Measurements from ENCODE around the gene AARS2.

AARS2 gene

DNA sequence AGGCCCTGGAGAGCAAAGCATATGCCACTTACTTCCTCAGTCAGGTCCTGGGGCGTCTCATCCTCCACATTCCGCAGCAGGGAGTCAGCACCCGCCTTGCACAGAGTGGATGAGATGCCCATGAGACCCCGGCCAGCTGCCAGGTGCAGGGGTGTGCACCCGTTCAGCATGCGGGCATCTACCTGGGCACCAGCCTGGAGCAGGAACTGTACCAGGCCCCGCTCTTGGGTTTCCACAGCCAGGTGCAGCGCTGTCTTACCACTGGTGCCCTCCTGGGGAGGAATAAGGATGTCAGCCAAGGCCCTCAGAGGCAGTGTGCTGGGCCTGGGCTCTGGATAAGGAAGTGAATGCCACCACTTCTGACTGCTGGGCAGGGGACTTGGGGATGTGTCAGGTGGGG, 53.1 kb downstream of the AARS2 start:
- no peak for DNase-seq

DNA sequence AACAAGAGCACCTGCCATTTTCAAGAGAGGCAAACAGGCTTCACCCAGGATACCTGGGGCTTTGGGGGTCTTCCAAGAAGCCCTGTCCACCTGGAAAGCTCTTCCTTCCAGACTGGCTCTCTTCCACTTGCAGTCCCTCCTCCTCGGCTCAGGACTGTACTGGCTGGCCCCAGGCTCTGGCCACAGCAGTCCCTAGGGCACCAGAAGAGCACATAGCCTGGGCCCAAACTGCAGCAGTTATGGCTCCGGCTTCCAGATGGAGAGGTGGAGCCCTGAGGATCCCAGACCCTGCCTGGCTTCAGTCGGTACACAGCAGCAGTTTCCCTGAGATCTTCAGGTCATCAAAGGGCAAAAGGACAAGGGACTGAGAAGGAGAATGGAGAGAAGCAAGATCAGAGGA, 54.2 kb downstream of the AARS2 start:
- no peak for DNase-seq

DNA sequence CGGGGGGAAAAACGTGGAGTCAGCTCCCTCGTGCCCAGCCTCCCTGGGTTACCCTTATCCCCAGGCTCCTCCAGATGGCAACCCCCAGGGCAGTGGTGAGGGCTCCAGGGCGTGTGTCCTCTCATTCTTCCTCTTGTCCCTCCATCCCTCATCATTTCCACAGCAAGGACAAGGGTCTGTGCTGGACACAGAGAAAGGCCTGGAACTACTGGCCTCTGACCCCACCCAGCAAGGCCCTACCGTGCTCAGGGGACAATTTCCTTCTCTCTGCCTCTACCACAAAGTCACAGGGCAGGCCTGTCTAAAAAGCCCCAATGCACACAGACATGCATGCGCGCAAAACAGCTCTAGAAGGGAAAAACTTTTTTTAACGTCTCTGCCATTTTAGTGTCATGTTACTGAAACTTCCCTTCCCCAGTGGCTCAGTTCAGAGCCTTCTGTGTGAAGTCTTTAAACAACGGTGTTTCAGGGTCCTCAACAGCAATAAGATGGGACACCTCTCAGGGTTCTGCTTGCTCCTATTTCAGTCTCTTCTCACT, 54.8 kb downstream of the AARS2 start:
- DNase-seq: no peak

DNA sequence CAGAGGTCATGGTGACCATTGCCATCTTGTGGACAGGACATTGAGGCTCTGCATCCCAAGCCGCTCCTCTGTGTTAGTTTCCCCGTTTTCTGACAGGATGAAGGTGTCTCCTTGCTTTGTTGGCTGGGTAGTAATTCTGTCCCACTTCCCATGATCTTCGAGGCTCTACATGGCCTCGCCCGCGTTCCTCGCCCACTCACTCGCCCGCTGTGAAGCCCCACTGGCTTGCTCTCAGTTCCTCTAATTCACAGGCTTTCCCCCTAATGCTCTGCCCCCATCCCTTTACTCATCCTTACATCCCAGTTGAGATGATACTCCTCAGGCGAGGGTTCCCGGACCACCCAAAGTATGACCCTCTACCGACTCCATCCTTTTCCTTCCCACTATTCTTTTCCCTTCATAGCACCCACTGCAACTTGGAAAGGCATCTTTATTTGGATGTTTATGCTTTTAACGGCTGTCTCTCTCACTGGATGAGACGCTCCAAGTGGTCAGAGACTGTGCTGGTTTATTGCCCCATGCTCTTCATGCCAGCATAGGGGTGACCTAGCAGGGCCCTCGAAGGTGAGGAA, 55.3 kb downstream of the AARS2 start:
- no peak for DNase-seq

DNA sequence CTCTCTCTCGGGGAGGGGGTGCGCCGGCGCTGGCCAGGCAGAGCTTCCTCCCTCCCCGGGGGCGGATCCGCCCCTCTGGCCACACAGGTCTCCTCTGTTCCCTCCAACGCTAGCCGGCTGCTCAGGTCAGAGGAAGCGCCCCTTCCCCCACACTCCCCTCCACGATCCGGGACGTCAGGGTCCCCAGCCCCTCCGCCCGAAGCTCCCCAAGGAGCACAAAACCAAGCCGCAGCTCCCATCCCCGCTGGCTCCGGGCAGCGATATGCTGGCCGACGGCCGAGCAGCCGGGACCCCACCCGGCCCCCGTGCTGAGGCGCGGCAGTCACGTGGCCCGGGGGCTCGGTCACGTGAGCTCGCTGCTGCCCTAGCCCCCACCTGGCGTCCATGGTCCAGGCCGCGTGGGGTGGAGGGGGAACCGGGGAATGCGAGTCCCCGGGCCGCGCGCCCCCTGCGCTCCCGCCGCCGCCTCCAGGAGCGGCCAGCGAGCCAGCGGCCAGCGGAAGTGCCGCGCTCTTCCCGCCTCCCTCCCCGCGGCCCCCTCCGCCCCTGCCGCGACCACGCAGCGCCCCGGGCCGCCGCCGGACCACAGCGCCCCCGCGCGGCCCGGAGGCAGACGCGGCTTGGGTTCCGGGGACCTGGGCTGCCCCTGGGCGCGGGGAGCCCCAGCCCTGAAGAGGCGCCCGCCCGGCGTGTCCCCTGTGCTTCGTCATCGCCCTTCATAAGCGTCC, 56.0 kb downstream of the AARS2 start, which contains the start of gene SLC35B2:
SLC35B2 (minus strand) TSS at position 504 of the 728 bp plus-strand sequence; CDS start at position 386, 118 bp downstream.
- peak; percentile 73 for DNase-seq

DNA sequence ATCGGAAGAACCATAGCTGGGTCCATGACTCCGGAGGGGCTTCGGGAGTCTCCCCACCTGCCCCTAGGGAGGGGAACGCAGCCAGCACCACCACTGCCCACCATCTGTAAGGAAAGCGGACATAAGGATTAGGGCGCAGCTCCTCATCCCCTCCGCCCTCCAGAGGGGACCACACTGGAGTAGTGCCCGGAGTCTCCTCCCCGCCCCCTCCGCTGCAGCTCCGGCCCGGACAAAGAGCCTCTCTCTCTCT, 56.4 kb downstream of the AARS2 start:
- no peak for DNase-seq

DNA sequence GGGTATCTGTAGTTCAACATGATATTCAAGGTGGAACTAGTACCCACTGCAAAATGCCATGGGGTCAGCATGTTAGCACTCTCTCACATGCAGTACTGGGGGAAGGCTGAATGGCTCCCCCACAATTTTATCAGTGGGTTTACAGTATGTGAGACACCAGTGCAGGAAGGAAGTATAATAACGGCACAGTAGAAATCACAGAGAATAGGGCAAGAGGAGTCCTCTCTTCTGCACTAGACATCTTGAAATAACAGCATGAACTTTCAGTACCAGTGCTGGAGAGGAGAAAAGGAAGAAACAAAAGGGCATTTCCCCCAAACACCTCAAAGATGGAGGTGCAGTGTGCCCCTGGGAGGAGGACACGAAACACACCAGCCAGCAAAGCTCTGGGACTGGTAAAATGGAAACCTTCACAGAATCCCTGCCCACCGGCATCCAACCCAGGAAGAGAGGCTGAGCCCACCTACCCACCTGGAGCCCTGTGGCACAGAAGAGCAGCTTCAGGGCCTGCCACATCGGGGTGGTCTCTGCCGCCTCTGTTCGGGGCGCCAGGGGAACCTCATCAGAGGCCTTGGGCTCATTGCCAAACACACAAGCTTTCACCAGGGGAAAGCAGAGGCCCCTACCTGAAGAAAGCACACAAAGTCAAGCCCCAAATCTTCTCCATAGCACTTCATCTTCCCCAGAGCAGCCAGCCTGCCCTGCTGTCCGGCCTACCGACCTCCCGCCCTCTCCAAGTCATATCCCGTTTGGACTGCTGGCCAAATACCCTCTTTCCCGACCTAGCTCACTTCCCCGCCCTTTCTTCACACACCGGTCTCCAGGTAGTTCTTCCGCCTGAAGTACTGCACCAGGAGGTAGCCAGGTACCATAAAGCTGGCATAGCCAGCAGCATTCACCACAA, 57.0 kb downstream of the AARS2 start:
- peak; percentile 50 for DNase-seq

DNA sequence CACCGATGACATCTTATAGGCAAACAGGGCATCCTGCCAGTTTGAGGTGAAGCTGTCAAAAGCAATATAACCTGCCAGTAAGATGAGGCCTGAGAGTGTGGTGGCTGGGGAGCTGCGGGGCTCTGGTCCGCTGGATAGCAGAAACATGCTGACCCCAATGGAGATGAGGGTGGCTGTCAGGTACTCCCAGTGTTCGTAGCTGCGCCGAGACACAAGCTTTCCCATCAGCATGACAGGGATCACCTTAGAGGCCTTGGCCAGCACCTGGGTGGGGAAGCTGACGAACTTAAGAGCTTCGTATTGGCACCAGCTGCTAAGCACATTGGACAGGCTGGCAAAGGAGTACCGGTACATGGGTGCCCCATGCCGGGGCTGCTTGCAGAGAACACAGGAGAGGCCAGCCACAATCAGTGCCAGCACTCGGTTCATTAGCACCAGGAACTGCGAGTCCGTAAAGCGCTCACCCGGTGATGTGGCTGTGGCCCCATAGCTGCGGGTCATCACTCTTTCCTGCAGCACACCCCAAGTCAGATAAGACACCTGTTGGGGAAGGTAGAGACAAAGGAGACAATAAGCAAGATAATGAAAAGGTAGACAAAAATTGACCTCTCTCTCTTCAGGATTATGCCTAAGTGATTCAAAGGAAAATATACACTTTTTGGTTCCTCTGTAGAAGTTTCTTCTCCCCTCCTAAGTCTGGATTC, 57.9 kb downstream of the AARS2 start:
- DNase-seq: peak; percentile 40

DNA sequence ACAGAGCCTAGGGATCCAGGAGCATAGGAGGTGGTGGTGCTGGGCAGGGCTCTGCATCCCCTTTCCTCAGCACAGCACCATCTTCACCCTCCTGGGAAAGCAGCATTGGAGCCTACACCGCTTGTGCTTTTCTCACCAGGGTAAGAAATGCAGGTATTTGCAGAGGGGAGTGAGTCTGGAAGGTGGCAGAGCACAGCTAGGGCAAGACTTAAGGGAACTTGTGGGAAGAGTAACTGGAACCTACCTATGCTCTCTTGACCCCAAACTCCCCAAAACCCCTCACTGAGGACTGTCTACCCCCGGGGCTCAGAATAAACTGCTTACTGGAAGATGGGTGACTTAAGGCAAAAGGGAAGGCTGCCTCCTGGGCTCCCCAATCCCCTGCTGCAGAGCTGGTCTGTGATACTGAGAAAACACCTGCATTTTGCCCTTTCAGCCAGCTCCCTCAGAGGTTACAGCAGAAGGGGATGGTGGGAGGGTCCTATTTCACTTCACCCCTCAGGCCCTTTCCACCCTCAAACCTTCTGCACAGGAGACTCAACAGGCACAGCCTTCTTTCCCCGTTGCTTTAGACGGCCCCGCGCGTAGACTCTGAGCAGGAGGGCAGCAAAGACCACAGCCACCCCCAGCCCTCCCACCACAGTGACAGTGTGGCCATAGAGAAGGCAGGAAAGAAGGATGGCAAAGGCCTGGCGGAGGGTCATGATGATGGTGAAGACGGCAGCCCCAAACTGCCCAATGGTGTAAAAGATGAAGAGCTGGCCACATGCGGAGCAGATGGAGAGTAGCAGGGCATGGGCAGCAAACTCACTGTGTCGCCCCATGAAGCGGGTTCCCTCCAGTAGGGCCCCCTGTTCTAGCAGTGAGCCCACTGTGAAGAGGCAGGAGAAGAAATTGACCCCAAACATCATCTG, 58.7 kb downstream of the AARS2 start:
- no peak for DNase-seq

DNA sequence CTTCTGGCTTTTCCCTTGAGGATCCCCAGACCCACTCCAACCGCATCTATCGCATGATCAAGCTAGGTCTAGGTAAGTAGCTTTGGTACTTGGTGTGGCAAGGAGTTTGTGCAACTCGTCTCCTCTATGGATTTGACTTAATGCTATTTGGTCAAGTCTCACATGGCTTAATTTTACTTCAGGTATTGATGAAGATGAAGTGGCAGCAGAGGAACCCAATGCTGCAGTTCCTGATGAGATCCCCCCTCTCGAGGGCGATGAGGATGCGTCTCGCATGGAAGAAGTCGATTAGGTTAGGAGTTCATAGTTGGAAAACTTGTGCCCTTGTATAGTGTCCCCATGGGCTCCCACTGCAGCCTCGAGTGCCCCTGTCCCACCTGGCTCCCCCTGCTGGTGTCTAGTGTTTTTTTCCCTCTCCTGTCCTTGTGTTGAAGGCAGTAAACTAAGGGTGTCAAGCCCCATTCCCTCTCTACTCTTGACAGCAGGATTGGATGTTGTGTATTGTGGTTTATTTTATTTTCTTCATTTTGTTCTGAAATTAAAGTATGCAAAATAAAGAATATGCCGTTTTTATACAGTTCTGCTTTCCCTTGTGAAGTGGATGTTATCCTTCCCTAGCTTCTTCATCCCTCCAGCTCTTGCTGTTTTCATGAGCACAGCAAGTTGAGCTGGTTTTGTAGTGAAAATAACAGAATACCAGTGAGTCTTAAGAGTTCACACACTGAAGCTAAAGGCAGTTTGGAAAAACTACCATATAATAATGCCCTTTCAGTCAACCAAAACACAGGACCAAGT, 59.6 kb downstream of the AARS2 start:
- peak; percentile 82 for DNase-seq

DNA sequence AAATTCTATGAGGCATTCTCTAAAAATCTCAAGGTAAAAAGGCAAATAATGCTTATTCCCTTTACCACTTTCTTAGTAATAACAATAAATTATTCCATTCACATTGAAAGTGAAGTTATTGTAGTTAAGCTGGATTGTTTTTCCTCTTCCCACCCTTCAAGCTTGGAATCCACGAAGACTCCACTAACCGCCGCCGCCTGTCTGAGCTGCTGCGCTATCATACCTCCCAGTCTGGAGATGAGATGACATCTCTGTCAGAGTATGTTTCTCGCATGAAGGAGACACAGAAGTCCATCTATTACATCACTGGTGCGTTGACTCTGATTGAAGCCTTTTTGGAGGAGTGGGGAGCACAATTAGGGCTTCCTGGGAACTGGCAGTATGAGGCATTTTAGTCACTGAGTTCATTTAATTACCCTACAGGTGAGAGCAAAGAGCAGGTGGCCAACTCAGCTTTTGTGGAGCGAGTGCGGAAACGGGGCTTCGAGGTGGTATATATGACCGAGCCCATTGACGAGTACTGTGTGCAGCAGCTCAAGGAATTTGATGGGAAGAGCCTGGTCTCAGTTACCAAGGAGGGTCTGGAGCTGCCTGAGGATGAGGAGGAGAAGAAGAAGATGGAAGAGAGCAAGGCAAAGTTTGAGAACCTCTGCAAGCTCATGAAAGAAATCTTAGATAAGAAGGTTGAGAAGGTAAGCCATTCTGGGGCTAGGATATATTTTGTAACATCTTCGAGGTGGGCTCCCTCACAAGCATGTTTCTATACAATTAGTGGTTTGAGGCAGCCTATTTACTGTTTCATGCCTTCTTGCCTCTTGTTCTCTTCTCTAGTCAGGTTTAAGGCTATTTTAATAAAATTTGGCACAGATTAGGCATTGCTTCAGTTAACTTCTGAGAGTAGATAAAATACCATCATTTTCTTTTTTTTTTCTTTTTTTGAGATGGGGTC, 61.3 kb downstream of the AARS2 start:
- DNase-seq: no peak

DNA sequence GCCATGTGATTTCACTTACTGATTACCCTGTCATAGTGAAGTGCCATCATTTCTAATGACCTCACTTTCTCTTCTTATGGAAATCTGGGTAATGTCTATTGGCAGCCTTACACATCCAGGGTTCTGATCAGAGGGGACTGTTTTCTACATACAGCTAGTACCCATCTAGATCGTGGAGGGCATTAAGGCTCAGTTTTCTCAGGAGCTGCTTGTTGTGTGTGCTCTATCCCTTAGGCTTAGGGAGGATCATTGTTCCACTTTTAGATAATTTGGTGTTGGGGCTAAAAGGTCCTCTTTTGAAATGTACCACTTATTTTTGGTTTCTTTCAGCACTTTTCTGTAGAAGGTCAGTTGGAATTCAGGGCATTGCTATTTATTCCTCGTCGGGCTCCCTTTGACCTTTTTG, 62.4 kb downstream of the AARS2 start:
- no peak for DNase-seq

DNA sequence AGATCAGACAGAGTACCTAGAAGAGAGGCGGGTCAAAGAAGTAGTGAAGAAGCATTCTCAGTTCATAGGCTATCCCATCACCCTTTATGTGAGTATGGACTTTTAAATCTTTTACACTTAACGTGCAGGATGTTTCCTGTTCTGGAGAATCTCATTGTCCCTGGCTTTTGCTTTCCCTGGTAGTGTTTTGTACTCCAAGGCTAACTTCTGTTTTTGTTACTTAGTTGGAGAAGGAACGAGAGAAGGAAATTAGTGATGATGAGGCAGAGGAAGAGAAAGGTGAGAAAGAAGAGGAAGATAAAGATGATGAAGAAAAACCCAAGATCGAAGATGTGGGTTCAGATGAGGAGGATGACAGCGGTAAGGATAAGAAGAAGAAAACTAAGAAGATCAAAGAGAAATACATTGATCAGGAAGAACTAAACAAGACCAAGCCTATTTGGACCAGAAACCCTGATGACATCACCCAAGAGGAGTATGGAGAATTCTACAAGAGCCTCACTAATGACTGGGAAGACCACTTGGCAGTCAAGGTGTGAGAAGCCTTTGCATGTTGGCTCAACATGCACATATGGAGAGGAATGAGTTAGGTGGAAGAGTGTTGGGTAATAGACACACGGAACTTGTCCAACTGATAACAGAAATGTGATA, 63.0 kb downstream of the AARS2 start:
- DNase-seq: no peak
